NCI-H2196 (cell line): ENCODE measurements around the gene MBOAT1.

Source experiments
- DNase-seq: peaks from one replicate; lab custom pipeline; 2025; ENCODE audit not compliant: unreplicated experiment; lab: John Stamatoyannopoulos, UW

MBOAT1 gene

DNA sequence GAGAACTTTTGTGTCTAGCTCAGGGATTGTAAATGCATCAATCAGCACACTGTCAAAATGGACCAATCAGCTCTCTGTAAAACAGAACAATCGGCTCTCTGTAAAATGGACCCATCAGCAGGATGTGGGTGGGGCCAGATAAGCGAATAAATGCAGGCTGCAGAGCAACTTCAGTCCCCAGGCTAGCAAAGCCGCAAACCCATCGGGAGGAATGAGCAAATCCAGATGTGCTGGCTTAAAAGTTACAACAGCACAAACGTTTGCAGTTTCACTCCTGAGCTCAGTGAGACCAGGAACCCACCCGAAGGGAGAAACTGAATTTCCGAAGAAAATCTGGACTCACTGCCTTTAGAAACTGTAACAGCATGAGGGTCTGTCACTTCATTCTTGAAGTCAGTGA, 21.9 kb upstream of the MBOAT1 start:
- DNase-seq: no peak

GRCh38 chr6:20233007-20233730, 20.9 kb upstream of the MBOAT1 start:
- DNase-seq: no peak

DNA sequence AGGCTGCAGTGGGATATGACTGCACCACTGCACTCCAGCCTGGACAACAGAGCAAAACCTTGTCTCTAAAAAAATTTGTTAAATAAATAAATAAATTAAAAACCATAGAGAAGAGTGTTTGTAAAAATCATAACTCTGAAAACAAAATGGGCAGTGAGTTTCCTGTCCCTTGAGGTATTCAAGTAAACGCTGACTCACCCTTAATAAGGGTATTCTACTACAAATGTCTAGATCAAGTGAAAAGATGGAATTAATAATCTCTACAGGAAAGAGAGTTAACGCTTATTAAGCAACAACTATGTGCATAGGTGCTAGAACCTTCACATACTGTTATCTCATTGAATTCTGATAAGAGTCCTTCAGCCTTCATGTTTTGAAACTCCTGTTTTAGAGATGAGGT, 19.9 kb upstream of the MBOAT1 start:
- no peak for DNase-seq

DNA sequence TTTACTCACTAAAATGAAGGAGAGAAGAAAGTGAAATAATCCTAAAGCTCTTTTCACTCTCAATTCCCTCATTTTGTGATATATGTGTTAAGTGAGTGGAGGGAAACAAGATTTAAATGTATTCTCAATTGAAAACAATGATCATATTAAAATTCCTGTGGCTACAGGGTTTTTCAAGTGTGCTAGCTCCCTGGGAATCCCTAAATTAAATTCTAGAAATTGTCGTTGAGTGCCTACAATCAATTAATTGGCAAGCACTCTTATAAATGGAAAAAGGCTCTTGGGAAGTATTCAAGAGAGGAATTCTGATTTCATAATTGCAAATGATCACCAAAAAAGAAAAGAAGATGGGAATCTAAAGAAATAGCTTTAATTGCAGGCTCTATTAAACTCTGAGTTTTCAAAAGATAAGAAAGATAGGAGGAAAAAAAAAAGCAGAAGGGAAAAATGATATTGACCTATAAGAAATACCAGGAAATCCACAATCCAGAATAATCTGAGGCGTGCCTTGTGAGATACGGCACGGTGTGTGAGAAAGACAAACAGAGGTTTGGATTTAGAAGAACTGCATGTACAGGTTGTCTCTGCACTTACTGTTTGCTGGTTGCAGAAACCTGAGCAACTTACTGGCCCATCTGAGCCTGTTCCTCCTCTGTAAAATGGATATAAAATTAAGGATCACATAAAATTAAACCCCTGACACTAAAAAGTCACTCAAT, 18.3 kb upstream of the MBOAT1 start:
- no peak for DNase-seq

DNA sequence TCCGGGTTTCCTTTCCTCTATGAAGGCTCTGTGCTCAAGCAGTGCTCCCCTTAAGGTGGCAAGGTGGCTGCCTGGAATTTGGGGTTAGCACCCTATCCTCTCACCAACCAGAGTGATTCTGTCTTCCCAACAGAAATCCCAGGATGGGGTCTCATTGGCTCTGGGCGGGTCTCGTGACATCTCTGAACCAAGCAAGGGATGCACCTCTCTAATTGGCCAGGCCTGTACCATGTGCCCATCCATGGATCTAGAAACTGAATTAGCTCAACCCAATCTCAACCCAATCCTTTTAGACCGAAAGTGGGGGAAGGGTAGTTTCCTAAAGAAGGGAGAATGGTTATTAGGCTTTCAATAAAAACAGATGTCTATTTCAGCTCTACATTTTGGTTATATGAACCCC, 17.6 kb upstream of the MBOAT1 start:
- no peak for DNase-seq

DNA sequence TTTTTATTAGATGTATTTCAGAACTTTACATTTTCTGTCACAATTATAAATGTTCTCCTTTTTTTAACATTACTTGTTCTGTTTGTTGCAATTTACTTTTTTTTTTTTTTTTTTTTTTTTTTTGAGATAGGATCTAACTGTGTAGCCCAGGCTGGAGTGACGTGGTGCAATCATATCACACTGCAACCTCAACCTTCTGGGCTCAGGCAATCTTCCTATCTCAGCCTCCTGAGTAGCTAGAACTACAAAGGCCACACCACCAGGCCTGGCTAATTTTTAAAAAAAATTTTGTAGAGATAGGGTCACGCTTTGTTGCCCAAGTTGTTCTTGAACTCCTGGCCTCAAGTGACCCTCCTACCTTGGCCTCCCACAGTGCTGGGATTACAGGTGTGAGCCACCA, 15.1 kb upstream of the MBOAT1 start:
- DNase-seq: no peak

GRCh38 chr6:20223141-20223540, 10.9 kb upstream of the MBOAT1 start:
- no peak for DNase-seq

- no peak for DNase-seq
Observed at GRCh38 chr6:20221421-20221820, 9.2 kb upstream of the MBOAT1 start.

- no peak for DNase-seq
Observed at GRCh38 chr6:20220359-20220758, 8.1 kb upstream of the MBOAT1 start.

DNA sequence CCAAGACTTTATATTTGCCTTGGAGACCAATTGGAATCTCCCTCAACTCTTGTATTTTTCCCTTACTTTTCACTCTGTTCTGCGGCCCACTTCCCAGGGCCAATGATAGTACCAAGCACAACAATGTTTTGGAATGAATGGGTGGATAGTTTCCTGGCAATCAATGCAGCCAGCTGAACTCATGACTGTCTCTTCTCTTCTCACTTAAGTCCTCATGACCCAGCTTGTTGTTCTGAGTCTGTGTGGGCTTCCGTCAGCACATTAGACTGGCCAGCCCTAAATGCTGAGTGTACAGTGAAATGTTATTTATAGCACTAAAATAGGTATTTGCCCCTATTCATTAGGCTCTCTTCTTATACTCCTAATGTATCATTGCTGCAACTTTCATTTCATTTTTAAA, 5.6 kb upstream of the MBOAT1 start:
- DNase-seq: no peak

- DNase-seq: peak; percentile 30
Observed at GRCh38 chr6:20217324-20217855, 5.1 kb upstream of the MBOAT1 start.

- DNase-seq: peak; percentile 9
Observed at GRCh38 chr6:20215310-20215709, 3.0 kb upstream of the MBOAT1 start.

- DNase-seq: no peak
Observed at GRCh38 chr6:20213271-20213798, 1.1 kb upstream of the MBOAT1 start.

- no peak for DNase-seq
Observed at GRCh38 chr6:20211941-20212391, 303 bp downstream of the MBOAT1 start.

DNA sequence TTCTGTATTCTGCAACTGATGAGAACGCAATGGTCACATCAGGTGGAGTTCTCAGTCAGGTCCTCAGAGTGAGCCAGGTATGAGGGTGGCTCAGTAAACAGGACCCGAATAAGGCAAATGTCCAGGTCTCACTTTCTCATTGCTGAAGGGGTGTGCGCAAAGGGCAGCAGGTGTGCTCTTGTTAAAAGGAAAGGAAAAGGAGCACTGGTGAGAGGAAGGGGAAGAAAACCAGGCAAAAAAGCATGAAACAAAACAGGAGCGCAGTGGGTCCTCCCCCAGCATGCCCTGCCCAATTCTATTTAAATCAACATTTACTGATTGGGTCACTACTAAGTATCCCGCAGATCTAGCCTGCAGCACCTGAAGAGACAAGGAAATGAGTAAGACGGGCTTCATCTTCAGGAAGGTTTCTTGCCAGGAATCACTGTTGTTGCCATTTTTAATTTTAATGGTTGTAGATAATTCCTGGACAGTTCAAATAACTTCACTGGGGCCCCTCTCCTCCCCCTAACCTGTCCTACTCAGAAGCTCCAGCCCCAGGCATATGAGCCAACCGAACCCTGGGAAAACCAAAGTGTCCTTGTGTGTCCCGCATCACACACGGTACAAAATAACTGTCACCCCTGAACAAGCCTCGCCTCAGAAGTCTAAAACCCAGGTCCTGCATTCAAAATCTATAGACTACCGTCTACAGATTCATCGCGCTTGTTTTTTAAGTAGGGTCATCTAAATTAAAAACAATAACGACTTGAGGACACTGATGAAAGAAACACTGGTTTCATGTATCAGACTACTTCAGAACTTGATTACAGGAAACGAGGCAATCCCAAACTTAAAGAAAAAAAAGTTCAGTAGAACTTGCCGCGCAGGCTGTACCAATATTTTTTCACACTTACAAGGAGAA, 980 bp downstream of the MBOAT1 start:
- peak; percentile 45 for DNase-seq

DNA sequence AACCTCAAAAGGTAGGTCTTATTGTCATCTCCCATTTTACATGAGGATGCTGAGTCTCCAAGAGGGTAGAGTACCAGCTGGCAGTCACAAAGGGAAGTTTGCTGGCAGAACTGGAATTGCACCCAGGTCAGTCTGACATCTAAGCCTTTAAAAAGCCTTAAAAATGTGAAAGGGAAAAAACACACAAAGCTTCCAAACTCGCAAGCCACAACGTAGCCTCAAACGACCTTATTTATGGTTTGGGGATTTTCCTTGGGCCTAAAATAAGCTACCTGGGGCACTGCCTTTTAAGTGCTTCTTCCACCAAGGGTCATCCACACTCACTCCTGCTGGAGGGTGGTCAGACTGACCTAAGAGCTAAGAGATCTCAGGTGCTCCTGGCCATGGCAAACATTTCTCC, 2.1 kb downstream of the MBOAT1 start:
- DNase-seq: no peak

DNA sequence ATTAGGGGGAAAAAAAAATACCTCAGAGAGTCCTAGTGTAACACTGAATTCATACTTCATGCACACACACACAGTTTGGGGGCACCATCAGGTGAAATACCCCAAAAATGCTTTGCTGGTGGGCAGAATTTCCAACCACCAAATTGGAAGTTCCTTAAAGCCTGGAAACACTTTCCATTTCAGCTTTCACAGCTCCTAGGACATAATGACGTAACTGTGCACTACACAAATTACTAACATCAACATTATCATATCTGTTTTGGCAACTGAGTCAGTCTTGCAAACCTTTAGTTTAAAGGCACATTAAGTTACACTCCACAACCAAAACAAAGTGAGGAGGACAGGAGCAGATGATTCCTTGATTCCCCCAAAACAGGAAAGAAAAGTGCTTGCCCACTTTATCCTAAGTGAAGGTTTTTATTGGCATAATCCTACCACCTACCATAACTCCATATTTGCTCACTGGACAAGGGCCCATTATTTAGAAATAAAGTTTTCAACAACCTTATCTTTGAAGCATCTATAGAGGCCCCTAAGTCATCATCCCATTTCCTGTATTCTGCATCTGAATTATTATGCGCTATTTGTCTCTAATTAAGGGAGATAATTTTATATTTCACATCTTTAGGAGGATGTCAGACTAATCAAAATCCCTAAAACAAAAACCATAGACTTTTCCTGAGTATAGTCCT, 3.4 kb downstream of the MBOAT1 start:
- no peak for DNase-seq

DNA sequence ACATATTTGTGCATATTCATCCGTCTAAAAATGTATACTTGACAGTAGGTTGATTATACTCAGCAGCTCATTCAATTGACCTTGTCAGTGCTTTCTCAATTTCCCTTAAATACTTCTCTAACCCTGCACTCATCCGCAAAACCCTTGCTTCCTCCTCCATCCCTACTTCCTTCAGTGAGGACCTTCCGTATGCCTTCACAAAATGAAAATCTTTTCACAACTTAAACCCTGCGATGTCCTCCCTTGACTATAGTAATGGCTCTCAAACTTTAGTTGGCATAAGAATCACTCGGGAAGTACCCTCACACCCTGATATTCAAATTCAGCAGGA, 5.2 kb downstream of the MBOAT1 start:
- no peak for DNase-seq

- DNase-seq: no peak
Observed at GRCh38 chr6:20205722-20206161, 6.5 kb downstream of the MBOAT1 start.

DNA sequence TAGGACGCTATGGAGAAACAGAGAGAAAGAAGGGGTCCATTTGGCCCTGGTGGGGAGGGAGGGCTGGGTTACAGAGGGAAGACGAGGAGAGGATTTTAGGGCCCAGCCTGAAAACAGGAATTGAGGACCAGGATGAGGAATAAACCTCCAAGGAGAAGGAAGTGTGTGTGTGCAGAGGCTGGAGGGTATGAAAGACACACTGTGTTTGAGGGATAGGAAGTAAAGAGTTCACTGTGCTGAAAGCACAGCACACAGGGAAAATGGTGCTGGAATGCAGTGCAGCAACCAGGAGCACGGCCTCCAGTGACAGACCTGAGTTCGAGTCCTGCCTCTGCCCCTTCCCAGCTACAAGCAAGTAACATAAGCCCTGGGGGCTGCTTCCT, 7.8 kb downstream of the MBOAT1 start:
- DNase-seq: no peak
